ENCODE data around the gene HIGD1A.

Gene HIGD1A

DNA sequence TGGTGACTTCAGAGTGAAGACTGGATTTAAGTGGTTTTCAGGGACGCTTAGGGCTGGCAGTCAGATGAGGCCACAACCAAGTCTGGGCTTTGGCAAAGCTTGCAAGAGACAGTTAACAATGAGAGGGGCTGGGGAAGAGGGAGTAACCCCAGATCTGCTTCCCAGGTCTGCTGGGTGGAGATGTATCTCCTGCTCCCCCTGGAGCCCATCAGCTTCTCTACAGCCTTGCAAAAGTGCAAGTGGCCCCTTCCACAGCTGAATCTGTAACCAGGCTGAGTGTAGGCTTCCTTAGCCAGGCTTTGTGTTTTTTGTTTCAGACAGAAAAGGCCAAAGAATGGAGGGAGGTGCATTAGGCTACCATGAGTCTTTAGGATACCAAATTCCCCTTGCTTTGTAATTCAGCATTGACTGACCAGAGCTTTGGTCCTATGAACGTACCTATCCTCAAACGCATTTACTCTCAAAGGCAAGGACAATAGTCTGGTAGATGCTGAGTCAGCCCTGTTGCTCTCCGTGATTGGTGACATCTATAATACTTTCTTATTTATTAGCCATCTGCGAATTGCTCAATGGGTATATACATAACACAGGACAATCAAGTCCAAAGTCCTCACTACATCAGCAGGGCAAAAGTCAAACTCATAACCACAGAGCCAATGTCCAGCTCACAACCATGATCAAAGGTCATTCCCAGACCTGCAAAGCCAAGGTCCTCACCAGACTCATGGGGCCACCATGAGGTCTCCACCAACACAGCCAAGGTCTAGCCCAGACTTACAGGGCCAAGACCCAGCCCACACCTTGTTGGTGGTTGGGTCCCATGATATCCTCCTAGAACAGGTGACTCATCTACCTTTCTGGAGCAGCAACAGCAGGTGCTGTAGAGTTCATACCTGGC lies 48.4 kb downstream of the HIGD1A start:
- no peak for DNase-seq

DNA sequence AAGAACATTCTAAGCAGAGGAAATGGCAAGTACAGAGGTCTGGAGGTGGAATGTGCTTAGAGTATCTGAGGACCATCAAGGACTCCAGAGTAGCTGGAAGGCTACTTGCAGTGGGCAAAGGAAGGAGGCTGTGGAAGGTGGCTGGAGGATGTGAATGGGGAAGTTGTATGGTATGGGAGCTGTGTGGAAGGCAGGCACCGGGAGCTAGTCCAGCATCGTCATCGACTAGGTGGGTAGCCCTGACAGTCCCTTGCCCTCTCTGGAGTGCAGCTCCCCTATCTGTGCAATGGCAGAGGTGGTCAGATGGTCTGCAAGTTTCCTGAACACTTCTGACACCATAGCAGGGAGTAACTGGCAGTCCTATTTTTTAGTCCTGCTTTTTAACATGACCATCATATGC lies 50.5 kb downstream of the HIGD1A start:
- DNase-seq, result no peak

DNA sequence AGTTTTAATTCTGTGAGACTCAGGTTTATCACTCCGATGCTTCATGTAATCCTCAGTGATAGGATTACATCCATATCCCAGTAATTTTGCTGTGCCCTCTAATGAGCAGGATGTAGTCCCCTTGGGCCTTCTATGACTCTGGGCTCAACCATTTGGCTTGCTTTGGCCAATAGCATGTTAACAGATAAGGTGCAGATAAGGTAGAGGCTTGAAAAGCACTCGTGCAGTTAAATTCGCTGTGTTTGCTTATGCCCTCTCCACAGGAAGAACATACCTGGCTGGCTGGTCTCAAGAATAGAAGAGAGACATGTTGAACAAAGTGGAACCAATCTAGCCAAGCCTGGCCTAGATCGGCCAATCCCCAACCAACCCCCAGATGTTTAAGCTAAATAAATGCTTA lies 51.3 kb downstream of the HIGD1A start:
- DNase-seq, result no peak

GRCh38 chr3:42752441-42752840 lies 51.8 kb downstream of the HIGD1A start:
- no peak for DNase-seq

- no peak for DNase-seq
Measured at GRCh38 chr3:42751609-42752008, 52.7 kb downstream of the HIGD1A start.

- DNase-seq, result no peak
Measured at GRCh38 chr3:42750834-42751233, 53.5 kb downstream of the HIGD1A start.

DNA sequence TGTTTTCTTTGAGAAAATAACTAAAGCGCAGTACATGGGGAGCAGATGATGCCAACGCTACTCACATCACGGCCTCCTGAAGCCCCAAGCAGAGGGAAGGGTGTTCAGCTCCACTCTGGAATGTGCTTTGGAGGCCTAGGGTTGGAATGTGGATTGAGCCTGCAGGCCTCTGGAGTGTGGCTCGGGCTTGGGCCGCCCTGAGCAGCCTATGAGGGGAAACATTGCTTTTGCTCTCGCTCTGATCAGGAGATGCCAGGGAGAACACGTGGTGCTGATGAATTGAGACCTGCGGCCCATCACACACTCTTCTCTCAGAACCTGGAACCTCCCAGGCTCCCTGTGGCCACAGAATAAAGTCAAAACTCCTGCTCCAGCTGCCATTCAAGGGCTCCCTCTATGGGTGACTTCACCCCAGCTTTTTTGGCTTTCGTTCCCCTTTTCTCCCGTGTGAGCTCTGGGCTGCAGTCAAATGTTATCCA lies 54.5 kb downstream of the HIGD1A start:
- no peak for DNase-seq

- DNase-seq, result no peak
Measured at GRCh38 chr3:42749025-42749752, 55.1 kb downstream of the HIGD1A start.

GRCh38 chr3:42747581-42747980 lies 56.7 kb downstream of the HIGD1A start:
- no peak for DNase-seq

DNA sequence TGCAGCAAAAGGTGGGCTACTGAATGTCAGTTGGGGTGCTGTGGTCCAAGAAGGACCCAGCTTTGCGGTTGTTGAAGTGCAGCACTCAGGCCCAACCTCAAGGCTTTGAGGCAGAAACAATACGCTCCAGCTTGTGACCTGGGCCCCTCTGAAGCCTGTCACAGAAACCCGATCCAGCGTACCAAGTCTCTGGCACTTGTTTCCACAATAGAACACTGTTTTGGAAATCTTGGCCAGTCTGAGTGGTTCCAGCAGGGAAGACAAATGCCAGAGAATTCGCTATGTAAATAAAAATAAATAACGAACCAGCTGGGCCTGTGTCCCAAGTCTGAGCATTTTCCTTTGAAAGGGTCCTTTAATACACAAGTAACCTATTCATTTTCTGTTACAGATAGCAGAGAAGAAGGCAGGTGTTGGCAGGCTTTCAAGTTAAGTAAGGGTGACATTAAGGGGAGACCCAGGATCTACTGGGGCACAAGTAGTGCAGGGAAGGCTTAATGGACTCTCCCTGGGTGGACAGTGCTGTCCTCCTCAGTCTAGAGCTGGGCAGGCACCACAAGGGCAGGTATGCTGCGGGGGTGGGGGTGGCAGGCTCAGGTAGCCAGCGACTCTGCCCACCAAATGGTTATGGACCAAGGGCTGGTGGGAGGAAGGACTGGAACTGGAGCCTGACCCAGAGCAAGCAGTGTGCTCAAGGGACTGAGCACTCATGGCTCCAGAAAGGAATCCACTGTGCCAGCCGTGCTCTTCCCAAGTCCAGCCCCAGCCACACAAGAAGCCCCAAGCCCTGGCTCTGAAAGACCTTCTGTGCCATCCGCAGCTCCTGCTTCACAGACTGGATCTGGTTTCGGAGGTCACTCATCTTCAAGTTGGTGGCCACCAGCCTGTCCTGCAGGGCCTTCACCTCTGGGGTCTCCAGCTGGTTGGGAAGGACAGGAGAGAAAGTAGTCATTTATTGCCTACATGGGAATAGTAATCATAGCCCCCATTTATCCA lies 57.5 kb downstream of the HIGD1A start:
- DNase-seq, result peak; percentile 25

GRCh38 chr3:42745776-42746454 lies 58.4 kb downstream of the HIGD1A start:
- peak; percentile 18 for DNase-seq

DNA sequence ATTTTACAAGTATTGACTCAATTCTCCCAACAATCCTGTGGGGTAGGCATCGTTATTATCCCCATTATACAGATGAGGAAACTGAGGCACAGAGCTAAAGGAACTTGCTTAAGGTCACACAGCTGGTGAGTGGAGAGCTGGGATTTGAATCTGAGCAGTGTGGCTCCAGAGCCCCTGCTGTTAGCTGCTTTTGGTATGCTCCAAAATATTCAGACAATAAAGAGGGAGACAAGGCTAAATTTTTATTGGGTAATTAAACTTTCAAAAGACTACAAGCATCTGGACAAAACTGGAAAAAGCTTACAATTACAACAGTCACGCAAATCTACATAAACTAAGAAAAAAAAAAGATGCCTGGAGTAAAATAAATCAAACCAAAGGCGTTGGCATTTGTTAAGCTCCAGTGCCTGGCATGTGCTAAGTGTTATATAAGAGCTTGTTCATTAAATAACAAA lies 59.0 kb downstream of the HIGD1A start:
- no peak for DNase-seq

- DNase-seq, result no peak
Measured at GRCh38 chr3:42743204-42743995, 60.9 kb downstream of the HIGD1A start.

DNA sequence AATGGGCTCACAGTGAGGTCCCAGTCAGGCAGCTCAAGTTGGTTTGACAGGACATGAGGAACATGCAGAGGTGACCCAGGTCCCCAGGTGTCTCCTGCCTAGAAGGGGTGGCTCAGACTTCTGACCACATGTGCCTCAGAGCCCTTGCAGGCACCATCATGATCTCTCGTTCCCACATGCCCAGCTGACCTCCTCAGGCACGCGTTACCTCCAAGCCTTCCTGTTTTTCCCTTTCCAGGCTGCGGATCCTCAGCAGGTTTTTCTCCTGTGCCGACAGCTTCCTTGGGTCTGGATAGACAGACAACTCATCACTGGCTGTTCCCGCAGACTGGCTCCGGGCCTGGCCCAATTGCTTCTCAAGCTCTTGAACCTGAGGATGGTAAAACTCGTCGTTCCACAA lies 61.6 kb downstream of the HIGD1A start:
- no peak for DNase-seq

DNA sequence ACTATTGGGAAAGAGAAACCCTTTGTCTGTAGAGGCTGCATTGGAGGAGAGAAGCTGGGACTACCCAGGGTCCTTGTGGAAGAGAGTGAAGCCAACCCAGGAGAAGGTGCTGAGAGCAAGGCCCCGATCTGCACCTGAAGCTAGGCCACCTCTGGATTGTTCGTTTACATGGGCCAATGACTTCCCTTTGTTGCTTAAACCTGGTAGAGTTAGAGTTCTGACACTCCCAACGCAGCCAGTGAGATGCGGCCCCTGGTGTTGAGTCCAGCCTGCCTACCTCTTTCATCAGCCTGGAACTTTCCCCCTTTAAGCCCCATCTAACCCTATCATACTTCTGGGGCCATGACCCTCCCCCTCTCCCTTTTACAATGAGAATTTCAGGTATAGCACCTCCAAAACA lies 62.0 kb downstream of the HIGD1A start:
- DNase-seq, result no peak

- DNase-seq, result no peak
Measured at GRCh38 chr3:42741796-42742195, 62.5 kb downstream of the HIGD1A start.

DNA sequence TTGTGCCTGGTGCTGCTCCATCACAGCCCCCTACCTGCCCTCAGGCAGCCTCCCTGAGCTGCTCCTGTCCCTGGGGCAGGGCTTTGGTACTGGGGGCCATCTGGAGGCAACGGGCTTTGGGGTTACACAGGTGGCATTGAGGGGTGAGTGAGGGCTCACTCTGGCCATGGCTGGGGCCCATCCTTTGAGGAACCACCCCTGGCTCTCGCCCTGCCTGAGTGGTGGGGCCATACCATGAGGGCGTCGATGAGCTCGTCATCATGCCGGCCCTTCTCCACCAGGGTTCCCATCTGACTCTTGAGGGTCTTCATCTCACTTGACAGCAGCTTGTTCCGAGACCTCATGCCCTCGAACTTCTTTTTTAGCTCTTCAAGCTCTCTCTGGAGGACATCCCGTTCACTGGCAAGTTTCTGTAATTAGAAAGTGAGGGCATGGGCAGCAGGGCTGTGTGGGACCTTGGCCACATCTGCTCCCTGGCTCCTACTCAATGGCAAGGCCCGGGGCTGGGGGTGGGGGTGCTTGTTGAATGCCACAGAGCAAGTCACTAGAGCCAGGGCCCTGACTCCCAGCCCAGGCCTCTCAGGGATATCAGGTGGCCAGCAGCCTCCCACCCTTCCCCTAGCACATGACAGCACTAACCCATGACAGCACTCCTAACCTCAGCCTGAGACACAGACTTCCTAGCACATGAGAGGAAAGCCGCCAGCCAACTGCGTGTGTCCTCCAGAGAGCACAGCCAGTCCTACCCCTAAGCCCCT lies 64.7 kb downstream of the HIGD1A start:
- peak; percentile 34 for DNase-seq

- DNase-seq, result no peak
Measured at GRCh38 chr3:42736531-42736930, 67.8 kb downstream of the HIGD1A start.

- no peak for DNase-seq
Measured at GRCh38 chr3:42736081-42736480, 68.2 kb downstream of the HIGD1A start.

- no peak for DNase-seq
Measured at GRCh38 chr3:42735615-42736014, 68.7 kb downstream of the HIGD1A start.
